GM19463 (cell line): Measurements from ENCODE around the gene LCOR.
"Not testable (repeated sequence)": the region's sequence is repeated elsewhere in the genome, so short reads cannot be mapped to it uniquely, and the experiment has no call there.

Experiments
- ATAC-seq: cut with Tn5 transposase; IDR thresholded peaks from one replicate; pipeline ENCODE4 v1.9.1; 2021; ENCODE audit warnings: mild to moderate bottlenecking, moderate library complexity; ENCODE audit not compliant: unreplicated experiment

Gene LCOR

DNA sequence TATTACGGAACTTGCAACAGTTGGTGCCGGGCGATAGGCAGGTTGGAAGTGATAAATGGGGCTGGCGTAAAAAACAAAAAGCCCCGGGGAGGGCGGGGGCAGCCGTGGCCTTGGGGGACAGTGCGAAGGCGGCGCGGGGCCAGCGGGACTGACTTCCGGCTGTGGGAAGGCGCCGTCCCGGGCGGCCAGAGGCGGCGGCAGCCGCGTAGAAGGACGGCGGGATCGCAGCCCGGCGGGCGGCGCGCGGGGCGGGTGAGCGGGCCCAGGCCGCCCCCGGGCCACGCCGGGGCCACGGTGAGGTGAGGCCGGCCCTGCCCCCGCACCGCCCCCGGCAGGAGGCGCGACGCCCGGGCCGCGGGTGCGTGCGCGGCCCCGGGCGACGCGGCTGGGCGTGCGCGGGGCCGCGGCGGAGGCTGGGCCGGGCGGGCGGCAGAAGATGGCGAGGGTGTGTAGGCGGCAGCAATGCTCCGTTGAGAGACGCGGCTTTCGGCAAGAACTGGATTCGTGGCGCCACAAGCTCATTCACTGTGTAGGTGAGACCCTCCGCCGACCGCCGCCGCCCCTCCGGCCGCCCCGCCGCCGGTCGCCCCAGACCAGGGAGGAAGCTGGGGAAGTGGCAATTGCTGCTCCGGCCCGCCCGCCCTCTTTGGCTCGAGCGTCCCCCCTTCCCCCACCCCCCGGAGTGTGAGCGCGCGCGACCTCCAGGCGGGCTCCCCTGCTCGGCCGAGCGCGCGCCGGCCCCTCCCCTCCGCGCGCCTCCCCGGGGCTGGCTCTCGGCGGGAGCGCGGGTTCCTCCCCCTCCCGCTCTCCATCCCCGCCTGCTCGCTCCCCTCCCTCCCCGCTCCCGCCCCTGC is at the start of gene LCOR:
Gene LCOR (plus strand): TSS at position 432 of the 854 bp plus-strand sequence. CDS start 116,760 bp downstream, outside the sequence.
- ATAC-seq = peak; percentile 57

DNA sequence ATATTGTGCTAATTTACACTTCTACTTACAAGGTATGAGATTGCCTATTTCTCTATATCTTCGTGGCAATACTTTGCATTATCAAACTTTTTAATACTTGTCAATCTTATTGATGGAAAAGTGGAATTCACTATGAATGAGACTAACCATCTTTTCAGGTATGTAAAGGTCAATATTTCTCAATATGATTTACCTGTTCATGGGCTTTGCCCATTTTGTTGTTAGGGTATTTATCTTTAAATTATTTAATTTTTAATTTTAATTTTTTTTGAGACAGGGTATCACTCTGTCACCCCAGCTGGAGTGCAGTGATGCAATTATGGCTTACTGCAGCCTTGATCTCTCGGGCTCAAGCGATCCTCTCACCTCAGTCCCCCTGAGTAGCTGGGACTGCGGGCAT is 47.8 kb upstream of the LCOR start:
- ATAC-seq = no peak

DNA sequence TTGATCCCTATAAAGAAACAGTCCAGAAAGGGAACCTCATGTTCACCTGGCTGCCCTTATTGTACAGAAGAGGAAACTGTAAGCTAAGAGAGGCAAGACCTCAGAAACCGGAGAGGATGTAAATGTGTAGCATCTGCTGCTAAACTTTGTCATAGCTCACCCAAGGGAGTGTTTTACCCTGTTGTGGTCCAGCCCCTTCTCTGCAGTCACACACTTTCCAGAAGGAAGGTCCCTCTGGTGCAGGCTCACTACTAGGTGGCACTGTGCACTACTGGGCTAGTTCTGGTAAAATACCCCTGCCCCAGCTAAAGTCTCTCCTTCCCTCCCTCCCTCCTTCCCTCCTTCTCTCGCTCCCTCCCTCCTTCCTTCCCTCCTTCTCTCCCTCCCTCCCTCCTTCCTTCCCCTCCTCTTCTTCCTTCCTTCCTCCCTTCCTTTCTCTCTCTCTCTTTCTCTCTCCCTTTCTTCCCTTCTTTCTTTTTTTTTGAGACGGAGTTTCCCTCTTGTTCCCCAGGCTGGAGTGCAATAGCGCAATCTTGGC is 42.5 kb upstream of the LCOR start:
- peak; percentile 58 for ATAC-seq

DNA sequence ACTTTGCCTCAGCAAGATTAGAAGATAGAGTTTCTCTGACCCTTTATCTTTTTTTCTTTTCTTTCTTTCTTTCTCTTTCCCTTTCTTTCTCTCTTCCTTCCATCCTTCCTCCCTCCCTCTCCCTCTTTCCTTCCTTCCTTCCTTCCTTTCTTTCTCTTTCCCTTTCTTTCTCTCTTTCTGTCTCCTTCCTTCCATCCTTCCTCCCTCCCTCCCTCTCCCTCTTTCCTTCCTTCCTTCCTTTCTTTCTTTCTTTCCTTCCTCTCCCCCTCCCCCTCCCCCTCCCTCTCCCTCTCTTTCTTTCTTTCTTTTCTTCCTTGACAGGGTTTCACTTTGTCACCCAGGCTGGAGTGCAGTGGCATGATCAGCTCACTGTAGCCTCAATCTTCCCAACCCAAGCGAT is 40.2 kb upstream of the LCOR start:
- ATAC-seq = no peak

DNA sequence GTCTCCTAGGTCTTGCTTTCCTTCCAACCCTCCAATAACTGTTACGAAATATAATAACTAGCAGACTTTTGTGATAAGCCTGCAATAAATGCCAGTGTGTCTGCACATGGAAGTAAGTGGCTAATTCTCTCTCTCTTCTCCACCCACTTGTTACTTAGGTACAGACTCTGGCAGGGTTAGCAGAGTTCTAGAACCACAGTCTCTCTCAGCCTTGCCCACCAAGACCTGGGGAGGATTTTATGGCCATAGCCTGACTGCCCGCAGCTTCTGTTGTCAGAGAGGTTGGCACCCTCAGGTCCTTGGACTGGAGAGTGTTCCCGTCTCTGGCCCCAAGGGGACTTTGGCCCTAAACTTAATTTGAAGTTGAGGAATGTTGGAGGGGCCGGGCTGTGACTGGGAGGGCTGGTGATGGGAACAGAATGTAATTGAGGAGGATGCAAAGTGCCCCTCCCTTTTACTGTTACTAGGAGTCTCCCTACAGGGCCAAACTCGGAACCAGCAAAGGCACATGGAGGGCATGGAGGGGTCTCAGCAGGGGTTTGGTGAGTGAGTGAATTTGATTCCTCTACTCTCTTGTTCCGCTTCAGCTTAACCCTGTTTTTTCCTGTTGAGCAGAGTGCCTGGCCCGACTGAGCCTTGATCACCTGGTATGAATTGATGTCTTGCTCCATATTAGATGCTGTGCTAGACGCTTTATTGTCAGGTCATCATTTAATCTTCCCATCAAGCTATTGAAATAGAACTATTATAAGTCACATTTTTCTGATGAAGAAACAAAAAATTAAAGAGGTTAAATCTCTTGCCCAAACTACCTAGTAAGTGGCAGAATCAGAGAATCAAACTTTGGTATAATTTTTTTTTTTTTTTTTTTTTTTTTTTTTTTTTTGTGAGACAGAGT is 37.0 kb upstream of the LCOR start:
- ATAC-seq = no peak

DNA sequence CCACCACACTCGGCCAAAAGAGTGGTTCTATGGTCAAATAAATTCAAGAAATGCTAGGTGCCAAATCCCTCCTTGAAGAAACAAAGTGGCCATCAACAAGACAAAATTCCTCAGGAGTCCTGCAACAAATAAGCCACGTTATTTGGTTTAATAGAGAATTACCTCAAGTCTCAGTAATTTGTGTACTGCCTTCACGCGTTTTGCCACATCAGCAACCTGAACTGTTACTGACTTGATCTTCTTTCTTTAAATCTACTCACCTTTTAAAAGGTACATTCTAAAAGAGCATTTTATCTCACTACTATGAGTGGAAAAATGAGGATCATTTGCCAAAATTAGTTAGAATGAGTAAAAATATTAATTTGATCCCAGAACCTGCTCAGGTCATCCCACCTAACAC is 34.6 kb upstream of the LCOR start:
- no peak for ATAC-seq

DNA sequence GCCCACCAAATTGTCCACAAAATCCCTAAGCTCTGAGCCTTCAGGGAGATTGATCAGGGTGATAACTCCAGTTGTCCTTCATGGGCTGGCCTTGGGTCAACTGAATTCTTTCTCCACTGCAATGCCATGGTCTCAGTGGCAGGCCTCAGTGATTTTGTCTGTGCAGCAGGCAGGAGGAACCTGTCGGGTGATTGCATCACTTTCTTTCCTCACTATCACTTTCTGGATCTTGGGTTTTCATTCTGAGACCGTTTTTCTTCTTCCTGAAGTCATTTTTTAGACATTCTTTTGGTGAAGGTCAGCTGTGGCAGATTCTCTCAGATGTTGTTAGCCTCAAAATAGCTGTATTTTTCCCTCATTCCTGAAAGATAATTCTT is 28.8 kb upstream of the LCOR start:
- ATAC-seq = no peak

DNA sequence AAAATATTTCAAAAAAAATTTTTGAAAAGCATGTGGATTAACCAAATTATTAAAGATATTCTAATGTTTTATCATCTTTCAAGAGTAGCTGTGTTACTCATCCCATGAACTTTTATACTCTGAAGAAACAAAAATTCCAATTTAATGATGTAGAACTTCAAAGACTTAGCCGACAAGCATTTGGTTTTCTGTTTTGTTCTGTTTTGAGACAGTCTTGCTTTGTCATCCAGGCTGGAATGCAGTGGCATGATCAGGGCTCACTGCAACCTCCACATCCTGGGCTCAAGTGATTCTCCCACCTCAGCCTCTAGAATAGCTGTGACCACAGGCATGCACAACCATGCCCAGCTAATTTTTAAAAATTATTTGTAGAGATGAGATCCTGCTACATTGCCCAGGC is 17.8 kb upstream of the LCOR start:
- no peak for ATAC-seq

DNA sequence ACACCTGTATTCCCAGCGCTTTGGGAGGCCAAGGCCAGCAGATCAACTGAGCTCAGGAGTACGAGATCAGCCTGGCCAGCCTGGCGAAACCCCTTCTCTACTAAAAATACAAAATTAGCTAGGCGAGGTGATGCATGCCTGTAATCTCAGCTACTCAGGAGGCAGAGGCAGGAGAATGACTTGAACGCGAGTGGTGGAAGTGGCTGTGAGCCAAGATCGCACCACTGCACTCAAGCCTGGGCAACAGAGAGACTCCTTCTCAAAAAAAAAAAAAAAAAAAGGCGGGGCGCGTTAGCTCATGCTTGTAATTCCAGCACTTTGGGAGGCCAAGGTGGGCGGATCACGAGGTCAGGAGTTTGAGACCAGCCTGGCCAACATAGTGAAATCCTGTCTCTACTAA is 13.1 kb upstream of the LCOR start:
- ATAC-seq = not testable (repeated sequence)

DNA sequence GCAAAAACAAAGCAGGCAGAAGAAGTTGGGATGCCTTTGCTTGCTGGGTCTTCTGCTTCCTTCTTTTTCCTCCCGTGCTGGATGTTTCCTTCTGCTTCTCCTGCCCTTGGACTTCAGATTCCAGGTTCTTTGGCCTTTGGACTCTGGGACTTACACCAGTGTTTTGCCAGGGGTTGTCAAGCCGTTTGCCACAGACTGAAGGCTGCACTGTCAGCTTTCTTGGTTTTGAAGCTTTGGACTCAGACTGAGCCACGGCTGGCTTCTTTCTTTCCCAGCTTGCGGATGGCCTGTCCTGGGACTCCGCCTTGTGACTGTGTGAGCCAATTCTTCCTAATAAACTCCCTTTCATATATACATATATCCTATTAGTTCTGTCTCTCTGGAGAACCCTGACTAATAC is 11.3 kb upstream of the LCOR start:
- no peak for ATAC-seq

DNA sequence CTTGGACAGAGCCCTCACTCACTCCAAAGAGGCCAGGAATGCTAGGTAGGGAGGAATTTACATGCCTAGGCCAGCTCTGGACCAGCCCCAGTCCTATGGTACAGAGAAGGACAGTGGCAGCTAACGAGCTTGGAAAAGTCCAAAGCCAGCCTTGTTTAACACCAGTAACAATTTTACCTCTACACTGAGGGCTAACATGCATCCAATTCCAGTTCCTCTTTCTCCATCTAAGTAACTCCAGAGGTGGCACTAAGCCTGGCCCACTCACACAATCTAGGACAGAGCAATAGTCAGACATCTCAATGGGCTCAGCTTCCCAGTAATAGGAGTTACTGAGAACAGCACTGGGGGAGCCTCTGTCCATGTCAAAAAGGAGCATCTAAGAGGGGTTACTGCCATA is 5.7 kb upstream of the LCOR start:
- no peak for ATAC-seq

DNA sequence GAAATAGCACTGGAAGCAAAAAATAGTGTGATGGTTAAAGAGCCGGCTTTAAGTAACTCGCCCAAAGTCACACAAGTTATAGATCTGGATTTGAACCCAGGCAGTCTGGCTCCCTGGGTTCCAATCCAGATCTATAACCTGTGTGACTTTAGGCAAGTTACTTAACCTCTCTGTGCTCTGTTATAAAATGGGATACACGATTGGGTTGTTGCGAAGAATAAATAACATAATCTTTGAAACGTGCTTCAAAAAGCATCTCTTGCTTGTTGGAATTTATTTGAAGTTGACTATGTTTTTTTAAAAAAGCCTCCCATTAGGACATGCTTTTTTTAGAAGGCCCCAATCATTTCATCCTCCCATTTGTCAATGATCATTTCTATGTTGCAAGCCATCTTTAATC is 3.5 kb upstream of the LCOR start:
- ATAC-seq = no peak

DNA sequence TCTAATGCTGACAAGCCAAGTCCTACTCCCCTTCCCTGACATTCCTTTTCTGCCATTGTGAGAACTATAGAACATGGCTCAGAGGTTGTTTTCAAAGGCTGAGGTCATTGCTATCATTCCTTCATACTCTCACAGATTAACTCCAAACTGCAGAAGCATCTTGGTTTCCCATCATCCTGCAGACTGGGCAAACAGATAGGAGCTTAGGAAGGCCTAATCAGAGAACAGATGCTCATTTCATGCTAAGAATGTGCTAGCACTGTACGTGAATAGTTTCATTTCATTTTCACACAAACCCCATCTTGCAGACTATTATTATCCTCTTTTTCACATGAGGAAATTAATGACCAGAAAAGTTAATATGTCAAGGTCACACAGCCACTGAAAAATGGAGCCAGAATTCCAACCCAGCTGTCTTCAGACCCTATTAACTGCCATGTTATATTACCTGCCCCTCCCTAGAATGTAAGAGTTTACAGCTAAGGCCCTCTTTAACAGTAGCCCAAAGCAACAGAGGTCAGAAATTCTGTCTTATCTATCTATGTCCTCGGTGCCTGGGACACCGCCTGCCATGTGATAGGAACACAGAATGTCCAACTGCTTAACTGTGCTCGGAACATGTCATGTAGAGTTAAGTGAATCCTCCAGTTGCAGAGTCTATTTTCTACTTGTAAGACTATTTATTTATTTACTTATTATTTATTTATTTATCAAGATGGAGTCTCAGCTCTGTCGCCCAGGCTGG is 2.9 kb upstream of the LCOR start:
- ATAC-seq = no peak

DNA sequence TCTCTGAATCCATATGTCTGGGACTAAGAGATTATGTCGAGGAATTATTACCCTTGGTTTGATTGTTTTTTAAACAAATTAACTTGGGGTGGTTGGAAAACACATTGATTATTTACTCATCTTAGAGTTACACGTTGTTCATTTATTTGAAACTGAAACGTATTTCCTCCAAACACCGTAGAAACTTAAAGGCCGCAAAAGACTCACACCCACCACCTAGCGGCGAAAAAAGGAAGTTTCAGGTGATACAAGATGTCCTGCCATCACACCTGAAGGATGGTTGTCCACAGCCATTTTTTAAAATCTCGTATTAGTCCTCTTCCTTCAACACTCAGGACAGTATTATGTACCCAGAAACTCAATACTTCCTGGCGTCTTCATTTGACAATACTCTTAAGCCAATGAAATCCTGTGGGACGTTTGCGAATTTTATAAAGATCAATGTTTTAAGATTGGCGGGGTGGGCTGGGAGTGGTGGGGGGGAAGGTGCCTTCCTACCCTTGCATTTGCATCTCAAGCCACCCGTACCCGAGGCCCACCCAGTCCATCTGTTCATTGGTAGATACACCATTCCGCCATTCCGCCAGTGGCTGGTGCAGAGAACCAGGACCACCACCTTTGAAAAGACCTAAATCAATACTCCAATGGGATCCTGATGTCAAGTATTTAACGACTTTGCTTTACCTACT is 1.4 kb upstream of the LCOR start:
- no peak for ATAC-seq

DNA sequence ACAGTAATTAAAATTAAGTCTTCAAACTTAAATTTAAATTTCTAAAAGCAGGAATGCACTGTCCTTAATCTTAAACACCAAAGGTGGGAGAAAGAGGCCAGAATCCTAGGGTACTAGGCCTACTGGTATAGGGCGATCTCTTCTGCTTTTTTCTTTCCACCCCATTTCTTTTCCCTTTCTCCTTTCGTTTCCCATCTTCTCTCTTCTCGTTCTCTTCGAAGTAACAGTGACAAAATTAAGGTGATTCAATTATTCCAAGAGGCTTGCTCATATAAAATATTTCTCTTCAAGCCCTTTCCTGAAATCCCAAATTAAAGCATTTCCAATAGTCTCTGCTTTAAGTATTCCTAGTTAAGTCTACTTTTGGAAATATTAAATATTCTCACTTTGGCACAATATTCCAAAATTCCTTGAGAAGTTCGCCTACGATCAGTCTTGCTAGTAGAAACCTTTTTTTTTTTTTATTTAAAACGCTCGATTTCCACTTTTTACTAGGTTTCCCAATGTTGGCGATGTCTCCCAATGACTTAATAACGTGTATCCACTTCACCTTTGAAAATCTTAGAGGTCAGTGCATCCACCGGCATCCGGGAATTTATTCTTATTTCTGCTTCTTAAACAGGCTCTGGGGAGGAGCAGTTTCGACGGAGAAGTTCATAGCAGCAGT is 765 bp upstream of the LCOR start:
- no peak for ATAC-seq

DNA sequence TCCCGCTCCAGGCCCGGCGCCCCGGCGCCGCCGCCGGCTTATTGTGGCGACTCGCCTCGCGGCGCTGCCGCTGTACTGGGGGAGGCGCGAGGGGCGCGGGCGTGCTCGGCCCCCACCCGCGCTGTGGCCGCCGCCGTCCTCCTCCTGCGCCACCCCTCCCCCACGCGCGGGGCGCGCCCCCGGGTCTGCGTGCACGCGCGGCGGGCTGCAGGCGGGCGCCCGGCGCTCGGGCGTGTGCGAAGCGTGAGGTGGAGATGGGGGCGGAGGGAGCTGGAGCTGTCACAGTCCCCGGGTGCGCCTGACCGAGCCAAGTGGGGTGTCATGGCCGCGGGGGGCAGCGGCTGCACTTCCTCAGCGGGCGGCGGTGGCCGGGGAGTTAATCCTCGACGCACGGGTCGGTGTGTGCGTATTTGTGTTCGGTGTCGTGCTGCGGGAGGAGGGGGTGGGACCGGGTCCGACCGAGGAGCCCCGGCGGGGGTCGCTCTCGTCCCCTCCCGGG is 672 bp downstream of the LCOR start:
- ATAC-seq = peak; percentile 52

DNA sequence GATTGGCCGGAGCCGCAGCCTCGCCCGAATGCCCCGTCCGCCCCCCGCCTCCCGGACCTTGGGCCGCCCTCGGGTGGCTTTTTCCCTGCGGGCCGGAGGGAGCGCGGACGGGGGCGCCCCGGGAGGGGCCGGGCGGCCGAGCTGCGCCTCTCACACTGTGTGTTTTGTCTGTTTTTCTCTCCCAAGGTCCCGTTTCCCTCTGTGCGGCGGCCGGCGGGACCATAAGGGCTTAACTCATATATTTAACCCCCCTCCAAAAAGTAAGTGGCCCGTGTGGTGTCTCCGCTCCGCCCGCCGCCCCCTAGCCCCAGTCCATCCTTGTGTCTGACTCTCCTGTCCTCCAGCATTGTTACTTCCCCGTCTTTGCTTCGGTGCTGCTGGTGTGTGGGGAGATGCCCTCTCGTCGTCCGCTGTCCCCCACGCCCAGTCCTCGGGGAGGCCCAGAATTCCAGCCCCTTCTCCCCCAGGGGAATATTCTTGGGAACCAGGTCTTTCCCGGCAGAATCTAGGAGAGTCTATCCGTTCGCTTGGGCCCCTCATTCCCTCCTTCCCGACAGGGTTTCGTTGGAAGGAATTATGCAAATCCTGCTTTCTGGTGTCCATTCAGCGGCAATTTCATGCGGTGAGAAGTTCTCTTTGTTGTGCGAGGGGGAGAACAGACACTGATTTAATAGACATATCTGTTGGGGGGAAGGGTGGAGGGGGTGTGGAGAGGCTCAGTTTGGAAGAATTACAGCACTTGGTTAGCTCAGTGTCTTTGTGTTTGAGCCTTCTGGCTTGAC is 1.3 kb downstream of the LCOR start:
- ATAC-seq = peak; percentile 6

DNA sequence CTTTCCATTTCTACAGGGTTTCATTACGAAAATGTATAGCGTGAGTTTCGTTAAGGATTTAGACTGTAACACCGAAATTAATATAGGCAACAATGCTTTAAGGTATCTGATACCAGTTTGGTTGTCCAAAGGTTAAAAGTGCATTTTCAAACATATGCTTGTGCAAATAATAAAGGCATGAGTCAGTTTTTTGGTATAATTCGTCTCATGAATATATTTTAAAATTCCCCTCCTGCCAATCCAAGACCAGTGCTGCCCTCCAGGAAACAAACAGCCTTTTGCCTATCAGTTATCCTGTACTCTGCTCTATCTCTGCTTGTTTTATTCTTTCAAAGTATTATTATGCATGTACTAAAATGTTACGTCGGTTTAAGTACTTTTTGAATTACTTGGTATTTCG is 2.0 kb downstream of the LCOR start:
- no peak for ATAC-seq

DNA sequence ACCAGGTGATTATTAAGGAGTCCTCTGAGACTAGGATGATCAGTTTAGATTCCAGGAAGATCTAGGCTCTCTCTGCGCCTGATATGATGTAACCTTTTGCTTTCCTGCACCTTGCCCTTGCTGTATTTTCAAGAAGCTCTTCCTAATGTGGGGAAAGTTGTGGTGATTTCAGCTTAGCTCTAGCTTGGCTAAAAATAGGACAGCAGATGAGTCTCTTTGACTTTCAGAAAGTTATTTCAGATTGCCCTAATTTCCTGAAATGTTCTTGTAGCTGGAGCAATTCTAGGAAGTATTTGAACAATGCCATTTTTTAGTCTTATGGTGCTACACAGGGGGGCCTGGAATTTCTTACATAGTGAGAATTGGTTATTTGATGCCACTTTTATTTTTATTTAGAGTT is 3.8 kb downstream of the LCOR start:
- ATAC-seq = no peak
